ENCODE results near the gene PRRC2B.
"Not testable (repeated sequence)": the region's sequence is repeated elsewhere in the genome, so short reads cannot be mapped to it uniquely, and the experiment has no call there.

Gene PRRC2B

DNA sequence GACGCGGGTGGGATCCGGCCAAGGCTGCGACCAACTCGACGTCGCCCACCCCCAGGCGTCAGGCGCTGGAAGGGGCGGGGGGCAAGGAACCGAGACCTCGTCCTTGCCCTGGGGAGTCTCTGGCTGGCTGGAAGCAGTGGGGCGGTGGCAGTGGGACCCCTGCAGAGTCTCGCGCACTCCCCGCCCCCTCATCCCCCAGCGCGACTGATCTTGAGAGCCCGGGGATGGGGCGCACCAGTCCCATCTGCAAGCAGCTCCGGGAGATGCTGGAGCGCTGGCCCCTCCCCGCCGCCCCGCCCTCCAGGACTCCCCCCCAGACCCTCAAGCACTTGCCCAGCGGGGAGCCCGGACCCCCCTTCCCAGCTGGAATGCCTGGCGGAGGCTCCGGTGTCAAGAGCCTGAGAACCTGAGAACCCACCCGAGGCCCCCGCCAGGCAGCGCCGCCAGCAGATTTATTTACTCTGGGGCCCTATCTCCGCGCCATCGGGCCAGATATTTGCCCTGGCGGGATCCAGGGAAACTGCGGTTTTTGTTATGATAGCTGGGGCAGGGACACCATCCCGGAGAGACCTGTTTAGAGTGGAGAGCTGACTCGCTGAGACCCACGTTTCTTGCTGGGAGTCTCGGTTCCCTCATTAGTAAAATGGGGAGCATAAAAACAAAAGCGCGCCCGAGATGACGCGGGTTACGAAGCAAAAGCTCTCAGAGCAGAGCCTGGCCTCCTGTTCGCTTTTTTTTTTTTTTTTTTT, 152.6 kb downstream of the PRRC2B start:
- no peak for DNase-seq

DNA sequence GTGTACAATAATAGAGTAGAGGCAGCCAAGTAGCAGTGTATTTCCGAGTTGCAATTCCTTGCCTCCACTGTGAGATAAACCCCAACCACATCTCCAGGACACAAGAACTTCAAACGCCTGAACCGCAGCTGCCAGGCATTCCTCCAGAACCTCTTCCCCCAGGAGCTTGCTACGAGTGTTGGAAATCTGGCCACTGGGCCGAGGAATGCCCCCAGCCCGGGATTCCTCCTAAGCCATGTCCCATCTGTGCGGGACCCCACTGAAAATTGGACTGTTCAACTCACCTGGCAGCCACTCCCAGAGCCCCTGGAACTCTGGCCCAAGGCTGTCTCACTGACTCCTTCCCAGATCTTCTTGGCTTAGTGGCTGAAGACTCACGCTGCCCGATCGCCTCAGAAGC, 155.3 kb downstream of the PRRC2B start:
- not testable (repeated sequence) for DNase-seq
